BLaER1 treated with 17β-estradiol and CSF1 and Interleukin-3, amounts not matched to agents 10 nM and 100 nM (cell line): ENCODE measurements around the gene LTBP1.
"Not testable (repeated sequence)": the region's sequence is repeated elsewhere in the genome, so short reads cannot be mapped to it uniquely, and the experiment has no call there.

Source experiments
- H3K27ac ChIP-seq, 11 experiments: shearing (Covaris generic); formaldehyde crosslinking; 2 replicates each; pipeline ENCODE4 v1.8.1; 2022
- H3K27me3 ChIP-seq, 11 experiments: shearing (Covaris generic); formaldehyde crosslinking; 2 replicates each; pipeline ENCODE4 v1.8.1; 2022
- H3K36me3 ChIP-seq, 11 experiments: shearing (Covaris generic); formaldehyde crosslinking; 2 replicates each; pipeline ENCODE4 v1.8.1; 2022
- H3K4me1 ChIP-seq, 10 experiments: shearing (Covaris generic); formaldehyde crosslinking; 2 replicates each; pipeline ENCODE4 v1.8.1; 2022
- H3K4me2 ChIP-seq, 11 experiments: shearing (Covaris generic); formaldehyde crosslinking; 2 replicates each; pipeline ENCODE4 v1.8.1; 2022
- H3K4me3 ChIP-seq, 10 experiments: shearing (Covaris generic); formaldehyde crosslinking; 2 replicates each; pipeline ENCODE4 v1.8.1; 2022
- H3K9ac ChIP-seq, 11 experiments: shearing (Covaris generic); formaldehyde crosslinking; 2 replicates each; pipeline ENCODE4 v1.8.1; 2022
- H3K9me3 ChIP-seq, 11 experiments: shearing (Covaris generic); formaldehyde crosslinking; replicated peaks in 1 of 11; 2 replicates each; pipeline ENCODE4 v1.8.1; 2022
- H4K20me1 ChIP-seq, 11 experiments: shearing (Covaris generic); formaldehyde crosslinking; 2 replicates each; pipeline ENCODE4 v1.8.1; 2022
- Cebpa-rat ChIP-seq, 11 experiments: shearing (Covaris generic); IDR thresholded peaks; 2 replicates each; pipeline ENCODE4 v1.8.1; 2022

Gene LTBP1

GRCh38 chr2:33430856-33431255 is 484.1 kb downstream of the LTBP1 start:
- H3K4me1 ChIP-seq = no peaks in the 10 kb centered on the region
- no peak overlapping the region for H3K4me3 ChIP-seq
- no peak overlapping the region for H3K4me2 ChIP-seq
- H3K9ac ChIP-seq = no peak overlapping the region
- no peak for TF ChIP-seq Cebpa-rat (IDR thresholded peaks at IDR 0.05)
- H3K27ac ChIP-seq = no peak overlapping the region
- H4K20me1 ChIP-seq = no peaks in the 10 kb centered on the region
- no peaks in the 10 kb centered on the region for H3K27me3 ChIP-seq
- H3K9me3 ChIP-seq = no peaks in the 10 kb centered on the region; a peak in 1 of 22 replicates
- no peaks in the 10 kb centered on the region for H3K36me3 ChIP-seq

GRCh38 chr2:33432871-33433270 is 486.1 kb downstream of the LTBP1 start:
- Histone ChIP-seq H3K4me1 (no peaks in the 10 kb centered on the region), H4K20me1 (no peaks in the 10 kb centered on the region), H3K9me3 (no peaks in the 10 kb centered on the region; a peak in 1 of 22 replicates), H3K27ac (no peak overlapping the region), H3K4me3 (no peak overlapping the region), H3K4me2 (no peak overlapping the region), H3K9ac (no peak overlapping the region), H3K27me3 (no peaks in the 10 kb centered on the region), H3K36me3 (no peaks in the 10 kb centered on the region)
- no peak for TF ChIP-seq Cebpa-rat (IDR thresholded peaks at IDR 0.05)

- TF ChIP-seq Cebpa-rat (IDR thresholded peaks at IDR 0.05) = peak in 1 of 11 experiments; percentile 28; a peak in 1 of 22 replicates
- no peak overlapping the region for H3K4me3 ChIP-seq
- H3K4me1 ChIP-seq = no peaks in the 10 kb centered on the region
- no peak overlapping the region for H3K27ac ChIP-seq
- H3K36me3 ChIP-seq = no peaks in the 10 kb centered on the region
- H3K9ac ChIP-seq = no peak overlapping the region
- no peak overlapping the region for H3K4me2 ChIP-seq
- H3K27me3 ChIP-seq = no peaks in the 10 kb centered on the region
- no peaks in the 10 kb centered on the region for H3K9me3 ChIP-seq
- H4K20me1 ChIP-seq = no peaks in the 10 kb centered on the region
Observed at GRCh38 chr2:33433279-33434235, 486.8 kb downstream of the LTBP1 start.

GRCh38 chr2:33435518-33435917 is 488.8 kb downstream of the LTBP1 start:
- no peak for TF ChIP-seq Cebpa-rat (IDR thresholded peaks at IDR 0.05)
- Histone ChIP-seq H3K27ac (no peak overlapping the region), H3K36me3 (no peaks in the 10 kb centered on the region), H3K4me1 (no peaks in the 10 kb centered on the region), H4K20me1 (no peaks in the 10 kb centered on the region), H3K27me3 (no peaks in the 10 kb centered on the region), H3K9ac (no peak overlapping the region), H3K4me3 (no peak overlapping the region), H3K4me2 (no peak overlapping the region), H3K9me3 (no peaks in the 10 kb centered on the region)

GRCh38 chr2:33436083-33436482 is 489.3 kb downstream of the LTBP1 start:
- Histone ChIP-seq H4K20me1 (no peaks in the 10 kb centered on the region), H3K27ac (no peak overlapping the region), H3K27me3 (no peaks in the 10 kb centered on the region), H3K4me3 (no peak overlapping the region), H3K4me2 (no peak overlapping the region), H3K9ac (no peak overlapping the region), H3K36me3 (no peaks in the 10 kb centered on the region), H3K4me1 (no peaks in the 10 kb centered on the region), H3K9me3 (no peaks in the 10 kb centered on the region)
- TF ChIP-seq Cebpa-rat (IDR thresholded peaks at IDR 0.05) = no peak

GRCh38 chr2:33437297-33437696 is 490.5 kb downstream of the LTBP1 start:
- no peak overlapping the region for H3K9ac ChIP-seq
- H3K27ac ChIP-seq = no peak overlapping the region
- no peak overlapping the region for H3K4me3 ChIP-seq
- no peaks in the 10 kb centered on the region for H3K27me3 ChIP-seq
- H3K4me2 ChIP-seq = no peak overlapping the region
- no peak for TF ChIP-seq Cebpa-rat (IDR thresholded peaks at IDR 0.05)
- no peaks in the 10 kb centered on the region for H3K9me3 ChIP-seq
- no peaks in the 10 kb centered on the region for H3K4me1 ChIP-seq
- no peaks in the 10 kb centered on the region for H4K20me1 ChIP-seq
- no peaks in the 10 kb centered on the region for H3K36me3 ChIP-seq

GRCh38 chr2:33437815-33438214 is 491.1 kb downstream of the LTBP1 start:
- H3K4me3 ChIP-seq = no peak overlapping the region
- no peaks in the 10 kb centered on the region for H3K36me3 ChIP-seq
- no peak for TF ChIP-seq Cebpa-rat (IDR thresholded peaks at IDR 0.05)
- no peaks in the 10 kb centered on the region for H4K20me1 ChIP-seq
- no peaks in the 10 kb centered on the region for H3K4me1 ChIP-seq
- no peaks in the 10 kb centered on the region for H3K9me3 ChIP-seq
- H3K27ac ChIP-seq = no peak overlapping the region
- no peaks in the 10 kb centered on the region for H3K27me3 ChIP-seq
- no peak overlapping the region for H3K4me2 ChIP-seq
- H3K9ac ChIP-seq = no peak overlapping the region

GRCh38 chr2:33441235-33441810 is 494.6 kb downstream of the LTBP1 start:
- no peak overlapping the region for H3K4me3 ChIP-seq
- no peak overlapping the region for H3K4me2 ChIP-seq
- no peaks in the 10 kb centered on the region for H3K27me3 ChIP-seq
- no peaks in the 10 kb centered on the region for H4K20me1 ChIP-seq
- no peak overlapping the region for H3K27ac ChIP-seq
- H3K9me3 ChIP-seq = 0 out of 22 replicates have a peak, but pooled peaks cover 0 to 4% (median 0%) of the 10 kb centered on the region in 11 experiments
- no peak overlapping the region for H3K9ac ChIP-seq
- H3K36me3 ChIP-seq = no peaks in the 10 kb centered on the region
- peaks cover 5 to 16% (median 11%) of the 10 kb centered on the region in 10 experiments for H3K4me1 ChIP-seq
- no peak for TF ChIP-seq Cebpa-rat (IDR thresholded peaks at IDR 0.05)

GRCh38 chr2:33442052-33442451 is 495.3 kb downstream of the LTBP1 start:
- H3K27ac ChIP-seq, H3K9ac ChIP-seq, H4K20me1 ChIP-seq, H3K4me3 ChIP-seq, H3K9me3 ChIP-seq, H3K36me3 ChIP-seq, H3K27me3 ChIP-seq, H3K4me2 ChIP-seq: not testable (repeated sequence)
- H3K4me1 ChIP-seq = peaks cover 5 to 16% (median 11%) of the 10 kb centered on the region in 10 experiments
